H9 (cell line): ENCODE data around the gene ZFYVE27. TPM values are rescaled to one million over a fixed set of nuclear protein-coding genes. Genes with fewer than 3 reads are reported as not detected.
"Not testable (repeated sequence)": the region's sequence is repeated elsewhere in the genome, so short reads cannot be mapped to it uniquely, and the experiment has no call there.

ENCODE experiments used
- DNase-seq: peaks from one replicate; pipeline ENCODE4 v3.0.0-alpha.2; 2017
- H2AFZ ChIP-seq: one replicate; pipeline ENCODE4 v1.6.1; 2013; ENCODE audit warnings: mild to moderate bottlenecking, low read length, control low read depth, moderate library complexity
- H2AK5ac ChIP-seq: 2 replicates; pipeline ENCODE4 v1.6.1; 2013; ENCODE audit warnings: low read length, control low read depth, mixed read lengths; ENCODE audit not compliant: insufficient read length
- H2BK120ac ChIP-seq: one replicate; pipeline ENCODE4 v1.6.1; 2013; ENCODE audit warnings: low read depth, mild to moderate bottlenecking, low read length, control low read depth, inconsistent platforms; ENCODE audit not compliant: poor library complexity, severe bottlenecking
- H2BK12ac ChIP-seq: 2 replicates; pipeline ENCODE4 v1.6.1; 2013; ENCODE audit warnings: low read length, control low read depth, mixed read lengths, low read depth; ENCODE audit not compliant: insufficient read length
- H2BK15ac ChIP-seq: 2 replicates; pipeline ENCODE4 v1.6.1; 2013; ENCODE audit warnings: low read depth, low read length, control low read depth
- H2BK20ac ChIP-seq: one replicate; pipeline ENCODE4 v1.6.1; 2013; ENCODE audit warnings: low read depth, mild to moderate bottlenecking, low read length, control low read depth, inconsistent platforms; ENCODE audit not compliant: poor library complexity, severe bottlenecking
- H2BK5ac ChIP-seq: 2 replicates; pipeline ENCODE4 v1.6.1; 2013; ENCODE audit warnings: low read length, control low read depth, mixed read lengths; ENCODE audit not compliant: insufficient read length
- H3K14ac ChIP-seq: 2 replicates; pipeline ENCODE4 v1.6.1; 2013; ENCODE audit warnings: low read length, control low read depth; ENCODE audit not compliant: insufficient read depth
- H3K18ac ChIP-seq: 2 replicates; pipeline ENCODE4 v1.6.1; 2013; ENCODE audit warnings: low read depth, mild to moderate bottlenecking, mixed read lengths, low read length, control low read depth; ENCODE audit not compliant: insufficient read length
- H3K23ac ChIP-seq: 2 replicates; pipeline ENCODE4 v1.6.1; 2013; ENCODE audit warnings: low read length, control low read depth, mixed read lengths, low read depth; ENCODE audit not compliant: insufficient read length
- H3K23me2 ChIP-seq: 2 replicates; pipeline ENCODE4 v1.6.1; 2013; ENCODE audit warnings: low read depth, mild to moderate bottlenecking, mixed read lengths, low read length, control low read depth; ENCODE audit not compliant: insufficient read length, poor library complexity, severe bottlenecking
- H3K27ac ChIP-seq: 2 replicates; pipeline ENCODE4 v1.5.1; 2013; ENCODE audit warnings: low read length, control low read depth, mixed read lengths, low read depth; ENCODE audit not compliant: insufficient read length
- H3K27me3 ChIP-seq: 2 replicates; pipeline ENCODE4 v1.6.1; 2013; ENCODE audit warnings: low read length, control low read depth, inconsistent platforms; ENCODE audit not compliant: insufficient read depth
- H3K4ac ChIP-seq: 2 replicates; pipeline ENCODE4 v1.6.1; 2013; ENCODE audit warnings: low read depth, mild to moderate bottlenecking, control low read depth, inconsistent platforms, low read length, moderate library complexity
- H3K4me1 ChIP-seq: 2 replicates; pipeline ENCODE4 v1.6.1; 2013; ENCODE audit warnings: low read length, control low read depth, inconsistent platforms; ENCODE audit not compliant: insufficient read depth
- H3K4me2 ChIP-seq: 2 replicates; pipeline ENCODE4 v1.6.1; 2013; ENCODE audit warnings: low read length, control low read depth, mixed read lengths; ENCODE audit not compliant: insufficient read length, insufficient read depth
- H3K56ac ChIP-seq: 2 replicates; pipeline ENCODE4 v1.6.1; 2013; ENCODE audit warnings: low read depth, mild to moderate bottlenecking, mixed read lengths, low read length, control low read depth; ENCODE audit not compliant: insufficient read length
- H3K79me1 ChIP-seq: 2 replicates; pipeline ENCODE4 v1.6.1; 2013; ENCODE audit warnings: low read depth, mild to moderate bottlenecking, moderate library complexity, low read length, control low read depth, inconsistent platforms; ENCODE audit not compliant: insufficient read depth, poor library complexity, severe bottlenecking
- H3K79me2 ChIP-seq: 2 replicates; pipeline ENCODE4 v1.6.1; 2013; ENCODE audit warnings: low read length, control low read depth, inconsistent platforms; ENCODE audit not compliant: insufficient read depth
- H3K9ac ChIP-seq: 2 replicates; pipeline ENCODE4 v1.6.1; 2013; ENCODE audit warnings: low read length, control low read depth, mixed read lengths; ENCODE audit not compliant: insufficient read length; ENCODE audit errors: extremely low read depth
- H3K9me3 ChIP-seq: one replicate; pipeline ENCODE4 v1.6.1; 2013; ENCODE audit warnings: low read depth, low read length, inconsistent platforms; ENCODE audit not compliant: control insufficient read depth
- H3T11ph ChIP-seq: one replicate; pipeline ENCODE4 v1.6.1; 2013; ENCODE audit warnings: mild to moderate bottlenecking, low read length, control low read depth, inconsistent platforms
- H4K20me1 ChIP-seq: one replicate; pipeline ENCODE4 v1.6.1; 2013; ENCODE audit not compliant: control insufficient read depth, insufficient read length, insufficient read depth
- H4K5ac ChIP-seq: 2 replicates; pipeline ENCODE4 v1.6.1; 2013; ENCODE audit warnings: low read depth, mild to moderate bottlenecking, mixed read lengths, low read length, control low read depth; ENCODE audit not compliant: insufficient read length
- H4K8ac ChIP-seq: replicated peaks from 2 replicates; pipeline ENCODE4 v1.6.1; 2013; ENCODE audit warnings: low read length, control low read depth, mixed read lengths, low read depth; ENCODE audit not compliant: insufficient read length
- H4K91ac ChIP-seq: 2 replicates; pipeline ENCODE4 v1.6.1; 2013; ENCODE audit warnings: low read depth, mild to moderate bottlenecking, moderate library complexity, mixed read lengths, low read length, control low read depth; ENCODE audit not compliant: insufficient read length
- H3K27ac Mint-ChIP-seq, 3 experiments: 2 replicates in 2 of 3; 3 replicates in 1 of 3; pipeline ENCODE4 v1.8.0; 2020 to 2021; ENCODE audit warnings: mixed read lengths in 3 of 3, mild to moderate bottlenecking in 1 of 3, moderate library complexity in 1 of 3
- H3K27me3 Mint-ChIP-seq: 2 replicates; pipeline ENCODE4 v1.8.0; 2021; ENCODE audit warnings: low read depth, mild to moderate bottlenecking, moderate library complexity, mixed read lengths
- H3K36me3 Mint-ChIP-seq, 3 experiments: 2 replicates in 2 of 3; 3 replicates in 1 of 3; pipeline ENCODE4 v1.8.0; 2020 to 2021; ENCODE audit warnings: low read depth in 3 of 3, mixed read lengths in 3 of 3; ENCODE audit not compliant: insufficient read depth in 1 of 3
- H3K4me1 Mint-ChIP-seq, 2 experiments: 2 replicates each; pipeline ENCODE4 v1.8.0; 2020; ENCODE audit warnings: mixed read lengths in 2 of 2
- H3K4me3 Mint-ChIP-seq, 2 experiments: 2 replicates in 1 of 2; 3 replicates in 1 of 2; pipeline ENCODE4 v1.8.0; 2020 to 2021; ENCODE audit warnings: mild to moderate bottlenecking in 2 of 2, mixed read lengths in 2 of 2, moderate library complexity in 1 of 2
- H3K9me3 Mint-ChIP-seq, 2 experiments: 2 replicates in 1 of 2; 3 replicates in 1 of 2; pipeline ENCODE4 v1.8.0; 2020; ENCODE audit warnings: mild to moderate bottlenecking in 2 of 2, mixed read lengths in 2 of 2, moderate library complexity in 1 of 2
- WGBS: extraction: QIAGEN DNeasy Blood & Tissue Kit; methylation state at CpG from one replicate; pipeline ENCODE4 v1.1.7; 2013; ENCODE audit warnings: missing lambda C conversion rate, low lambda C conversion rate, mixed read lengths; ENCODE audit not compliant: insufficient read length; ENCODE audit errors: extremely low coverage; 5-methylcytosine and 5-hydroxymethylcytosine counted together
- total RNA-seq: library from RNA; stranded (reverse); gene quantifications from 2 replicates; pipeline ENCODE4 v1.2.1, GENCODE V29; 2021
- TF ChIP-seq, protein P1 (sequence below): fragments of 200-600 bp; sonication (generic); conservative IDR thresholded peaks from 3 replicates; pipeline ENCODE4 v1.8.0; 2021; ENCODE audit warnings: antibody characterized with exemption, mild to moderate bottlenecking

ZFYVE27 gene
- total RNA-seq, 1 experiment from 2014 or later = 33.2 TPM

DNA sequence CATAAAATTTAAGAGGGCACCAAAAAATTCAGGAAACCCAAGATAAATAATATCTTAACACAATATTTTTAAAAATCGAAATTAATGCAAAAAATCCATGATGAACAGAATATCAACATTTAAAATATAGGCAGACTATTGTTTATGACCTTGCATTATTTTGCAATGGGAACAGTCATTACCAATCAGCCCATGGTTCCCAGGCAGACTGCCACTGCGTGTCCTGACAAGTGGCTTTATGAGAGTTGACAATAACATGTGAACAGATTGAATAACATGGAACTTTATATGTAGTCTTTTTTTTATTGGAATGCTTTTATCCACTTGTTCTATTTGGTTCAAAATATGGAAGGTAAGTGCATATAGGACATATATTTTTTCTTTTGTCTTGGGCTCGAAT lies 46.8 kb upstream of the ZFYVE27 start:
- Histone ChIP-seq H2AFZ (no peak overlapping the region), H3K4me2 (no peak overlapping the region), H3K27me3 (no peaks in the 10 kb centered on the region; the same call in 1 of the 2 replicates), H3K9me3 (no peaks in the 10 kb centered on the region), H2BK120ac (no peak overlapping the region), H3K79me2 (no peaks in the 10 kb centered on the region), H3K4me1 (peaks cover 4% of the 10 kb centered on the region; the same call in 1 of the 2 replicates), H2BK5ac (no peak overlapping the region), H4K5ac (no peak overlapping the region), H3K23me2 (peaks cover 10% of the 10 kb centered on the region), H3K56ac (no peak overlapping the region), H3K18ac (no peak overlapping the region), H3K9ac (no peak overlapping the region), H3K79me1 (no peaks in the 10 kb centered on the region), H3K14ac (no peak overlapping the region), H3K27ac (no peak overlapping the region), H2BK20ac (no peak overlapping the region), H2BK12ac (no peak overlapping the region), H4K91ac (no peak overlapping the region), H3T11ph (no peak overlapping the region), H3K23ac (no peak overlapping the region), H3K4ac (no peak overlapping the region), H2BK15ac (no peak overlapping the region), H4K20me1 (no peaks in the 10 kb centered on the region), H2AK5ac (no peak overlapping the region), H4K8ac (no peak overlapping the region)
- H3K4me3 Mint-ChIP-seq = no peak overlapping the region
- TF ChIP-seq, protein P1, sequence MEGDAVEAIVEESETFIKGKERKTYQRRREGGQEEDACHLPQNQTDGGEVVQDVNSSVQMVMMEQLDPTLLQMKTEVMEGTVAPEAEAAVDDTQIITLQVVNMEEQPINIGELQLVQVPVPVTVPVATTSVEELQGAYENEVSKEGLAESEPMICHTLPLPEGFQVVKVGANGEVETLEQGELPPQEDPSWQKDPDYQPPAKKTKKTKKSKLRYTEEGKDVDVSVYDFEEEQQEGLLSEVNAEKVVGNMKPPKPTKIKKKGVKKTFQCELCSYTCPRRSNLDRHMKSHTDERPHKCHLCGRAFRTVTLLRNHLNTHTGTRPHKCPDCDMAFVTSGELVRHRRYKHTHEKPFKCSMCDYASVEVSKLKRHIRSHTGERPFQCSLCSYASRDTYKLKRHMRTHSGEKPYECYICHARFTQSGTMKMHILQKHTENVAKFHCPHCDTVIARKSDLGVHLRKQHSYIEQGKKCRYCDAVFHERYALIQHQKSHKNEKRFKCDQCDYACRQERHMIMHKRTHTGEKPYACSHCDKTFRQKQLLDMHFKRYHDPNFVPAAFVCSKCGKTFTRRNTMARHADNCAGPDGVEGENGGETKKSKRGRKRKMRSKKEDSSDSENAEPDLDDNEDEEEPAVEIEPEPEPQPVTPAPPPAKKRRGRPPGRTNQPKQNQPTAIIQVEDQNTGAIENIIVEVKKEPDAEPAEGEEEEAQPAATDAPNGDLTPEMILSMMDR = no peak
- H3K36me3 Mint-ChIP-seq = no peaks in the 10 kb centered on the region; a peak in 1 of 7 replicates
- no peak for DNase-seq
- peaks cover 15 to 17% of the 10 kb centered on the region in 2 experiments for H3K4me1 Mint-ChIP-seq
- peaks cover 0 to 3% of the 10 kb centered on the region in 2 experiments; a peak in 2 of 5 replicates for H3K9me3 Mint-ChIP-seq
- no peak overlapping the region for H3K27ac Mint-ChIP-seq
- peaks cover 14% of the 10 kb centered on the region for H3K27me3 Mint-ChIP-seq
- no CpG with 5 or more reads among the region's 3 CpGs for WGBS

DNA sequence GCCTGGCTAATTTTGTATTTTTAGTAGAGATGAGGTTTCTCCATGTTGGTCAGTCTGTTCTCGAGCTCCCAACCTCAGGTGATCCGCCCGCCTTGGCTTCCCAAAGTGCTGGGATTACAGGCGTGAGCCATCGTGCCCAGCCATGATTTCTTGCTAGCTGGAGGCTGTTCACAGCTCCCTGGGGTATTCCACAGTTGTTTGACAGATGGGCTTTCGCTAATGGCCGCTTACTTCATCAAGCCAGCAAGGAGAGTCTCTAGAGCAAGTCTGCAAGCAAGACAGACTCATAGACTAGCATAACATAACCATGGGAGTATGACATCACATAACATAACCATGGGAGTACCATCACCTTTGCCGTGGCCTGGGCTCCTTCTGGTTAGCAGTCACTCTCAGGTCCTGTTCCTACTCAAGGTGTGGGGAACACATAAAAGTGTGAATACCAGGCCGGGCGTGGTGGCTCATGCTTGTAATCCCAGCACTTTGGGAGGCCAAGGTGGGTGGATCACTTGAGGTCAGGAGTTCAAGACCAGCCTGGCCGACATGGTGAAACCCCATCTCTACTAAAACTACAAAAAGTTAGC lies 38.8 kb upstream of the ZFYVE27 start:
- not testable (repeated sequence) for H3K4me3 Mint-ChIP-seq, H3K4ac ChIP-seq, H3K9me3 ChIP-seq, H3K79me2 ChIP-seq, H2BK20ac ChIP-seq, H2BK120ac ChIP-seq, H3K14ac ChIP-seq, H2AK5ac ChIP-seq, H3K27me3 ChIP-seq, H2BK12ac ChIP-seq, H3K9me3 Mint-ChIP-seq, H3K4me1 Mint-ChIP-seq, H3K23me2 ChIP-seq, H4K8ac ChIP-seq, H3K79me1 ChIP-seq, DNase-seq, H3K9ac ChIP-seq, H3K36me3 Mint-ChIP-seq, H2BK5ac ChIP-seq, H3K4me1 ChIP-seq, H4K20me1 ChIP-seq, H4K5ac ChIP-seq, H3K18ac ChIP-seq, H2BK15ac ChIP-seq, H3K27ac ChIP-seq, H3T11ph ChIP-seq, H3K27ac Mint-ChIP-seq, H4K91ac ChIP-seq, H2AFZ ChIP-seq, H3K56ac ChIP-seq, H3K27me3 Mint-ChIP-seq, H3K23ac ChIP-seq, H3K4me2 ChIP-seq
- no CpG with 5 or more reads among the region's 11 CpGs for WGBS
